Fibroblast of mammary gland (primary cell): ENCODE results near the gene LSG1.

Source experiments
- DNase-seq: peaks from one replicate; pipeline ENCODE4 v3.0.0-alpha.2; 2010; ENCODE audit warnings: low read depth
- H3K4me3 ChIP-seq: 2 replicates; pipeline ENCODE4 v1.5.1; 2011; ENCODE audit warnings: low read depth, mild to moderate bottlenecking, low read length, moderate library complexity; ENCODE audit not compliant: control insufficient read depth
- TF ChIP-seq, protein P1 (sequence below): conservative IDR thresholded peaks from 2 replicates; pipeline ENCODE4 v1.5.1; 2011; ENCODE audit warnings: low read depth, low read length, inconsistent platforms; ENCODE audit not compliant: control insufficient read depth, insufficient read depth

The LSG1 gene

DNA sequence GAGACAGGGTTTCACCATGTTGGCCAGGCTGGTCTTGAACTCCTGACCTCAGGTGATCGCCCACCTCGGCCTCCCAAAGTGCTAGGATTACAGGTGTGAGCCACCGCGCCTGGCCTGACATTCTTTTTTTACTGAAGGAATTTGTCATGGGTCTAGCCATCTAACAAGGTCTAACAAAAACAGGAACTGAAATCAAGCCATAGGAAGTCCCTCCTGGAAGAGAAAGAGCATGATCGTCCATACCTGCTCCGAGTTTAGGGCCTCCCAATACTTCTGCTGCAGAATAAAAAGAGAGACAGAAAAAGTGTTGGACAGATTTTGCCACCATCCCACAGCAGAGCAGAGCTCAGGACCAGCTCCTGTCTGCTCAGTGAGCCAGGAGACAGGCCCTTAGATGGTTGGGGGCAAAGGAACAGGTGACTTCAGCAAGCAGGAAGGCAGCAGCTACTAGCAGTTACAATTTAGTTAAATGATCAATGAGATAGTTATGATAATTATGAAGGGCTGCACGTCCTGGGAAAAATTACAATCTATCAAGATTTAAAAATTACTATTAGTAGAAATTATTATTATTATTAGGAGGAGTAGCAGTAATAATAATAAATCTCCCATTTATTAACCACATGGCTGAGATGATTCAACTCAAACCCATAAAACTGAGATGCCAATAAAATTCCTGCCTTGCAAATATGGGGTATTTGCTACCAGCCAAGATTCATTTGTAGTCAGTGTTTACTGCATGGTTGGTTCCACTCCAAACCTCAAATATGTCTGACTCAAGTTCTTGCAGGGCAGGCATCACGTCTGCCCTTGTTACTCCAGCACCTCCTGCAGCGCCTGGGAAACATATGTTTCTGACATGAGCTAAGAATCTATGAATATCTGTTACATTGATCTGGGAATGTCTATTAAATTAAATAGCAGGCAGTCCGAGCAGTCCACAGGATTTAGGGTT lies 78.9 kb downstream of the LSG1 start:
- H3K4me3 ChIP-seq, result no peak overlapping the region
- peak; percentile 100 for DNase-seq
- TF ChIP-seq, protein P1, sequence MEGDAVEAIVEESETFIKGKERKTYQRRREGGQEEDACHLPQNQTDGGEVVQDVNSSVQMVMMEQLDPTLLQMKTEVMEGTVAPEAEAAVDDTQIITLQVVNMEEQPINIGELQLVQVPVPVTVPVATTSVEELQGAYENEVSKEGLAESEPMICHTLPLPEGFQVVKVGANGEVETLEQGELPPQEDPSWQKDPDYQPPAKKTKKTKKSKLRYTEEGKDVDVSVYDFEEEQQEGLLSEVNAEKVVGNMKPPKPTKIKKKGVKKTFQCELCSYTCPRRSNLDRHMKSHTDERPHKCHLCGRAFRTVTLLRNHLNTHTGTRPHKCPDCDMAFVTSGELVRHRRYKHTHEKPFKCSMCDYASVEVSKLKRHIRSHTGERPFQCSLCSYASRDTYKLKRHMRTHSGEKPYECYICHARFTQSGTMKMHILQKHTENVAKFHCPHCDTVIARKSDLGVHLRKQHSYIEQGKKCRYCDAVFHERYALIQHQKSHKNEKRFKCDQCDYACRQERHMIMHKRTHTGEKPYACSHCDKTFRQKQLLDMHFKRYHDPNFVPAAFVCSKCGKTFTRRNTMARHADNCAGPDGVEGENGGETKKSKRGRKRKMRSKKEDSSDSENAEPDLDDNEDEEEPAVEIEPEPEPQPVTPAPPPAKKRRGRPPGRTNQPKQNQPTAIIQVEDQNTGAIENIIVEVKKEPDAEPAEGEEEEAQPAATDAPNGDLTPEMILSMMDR, result no peak
